HepG2 (cell line): ENCODE results near the gene ZNF503. TPM values are rescaled to one million over a fixed set of nuclear protein-coding genes. Genes with fewer than 3 reads are reported as not detected.

Source experiments
- EHMT2 ChIP-seq: fragments of 200-600 bp; sonication (generic); IDR thresholded peaks from 2 replicates; pipeline ENCODE4 v1.7.0; 2017; ENCODE audit warnings: antibody characterized with exemption, low read depth, low read length, borderline replicate concordance
- GRHL1 ChIP-seq: sonication (generic); formaldehyde crosslinking; conservative IDR thresholded peaks from 2 replicates; pipeline ENCODE4 v1.8.0; 2022; ENCODE audit warnings: missing genetic modification reagents
- MATR3 ChIP-seq: sonication (generic); formaldehyde crosslinking; IDR thresholded peaks from 2 replicates; pipeline ENCODE4 v1.4.0; 2020; ENCODE audit warnings: missing genetic modification reagents
- SNAPC4 ChIP-seq: sonication (generic); formaldehyde crosslinking; IDR thresholded peaks from 2 replicates; pipeline ENCODE4 v1.4.0; 2020; ENCODE audit warnings: mild to moderate bottlenecking, missing genetic modification reagents
- STAT6 ChIP-seq: sonication (generic); formaldehyde crosslinking; IDR thresholded peaks from 2 replicates; pipeline ENCODE4 v1.4.0; 2020; ENCODE audit warnings: missing genetic modification reagents, mild to moderate bottlenecking, borderline replicate concordance
- TOE1 ChIP-seq: sonication (generic); formaldehyde crosslinking; IDR thresholded peaks from 2 replicates; pipeline ENCODE4 v1.4.0; 2020; ENCODE audit warnings: mild to moderate bottlenecking, missing genetic modification reagents
- ZBTB46 ChIP-seq: sonication (generic); formaldehyde crosslinking; IDR thresholded peaks from 2 replicates; pipeline ENCODE4 v1.4.0; 2020; ENCODE audit warnings: mild to moderate bottlenecking, missing genetic modification reagents, borderline replicate concordance
- ZHX2 ChIP-seq, 2 experiments: sonication (generic) in 1 of 2; formaldehyde crosslinking in 1 of 2; IDR thresholded peaks; 2 replicates each; pipeline versions ENCODE4 v1.6.1 to v1.9.0; 2014 to 2022; ENCODE audit warnings: antibody characterized with exemption in 1 of 2, borderline replicate concordance in 1 of 2, inconsistent platforms in 1 of 2, low read depth in 1 of 2, missing genetic modification reagents in 1 of 2
- polyA plus RNA-seq, 8 experiments: library from polyadenylated mRNA; depleted of rRNA in 3 of 8; stranded (reverse) in 7 of 8; unstranded in 1 of 8; fragments of >200 nt; fragmentation: Illumina TruSeq in 4 of 8; extraction: Trizol in 4 of 8; gene quantifications; 2 replicates each; pipeline versions ENCODE4 v1.2.1 to v1.2.3, GENCODE V29; 2011 to 2016; ENCODE audit warnings: low read depth in 4 of 8, missing spikeins in 1 of 8, mixed read lengths in 1 of 8; ENCODE audit not compliant: insufficient read depth in 1 of 8
- total RNA-seq, 5 experiments: library from RNA; depleted of rRNA; stranded (reverse); fragments of >200 nt; fragmentation: Illumina TruSeq; extraction: Trizol; gene quantifications; 2 replicates each; pipeline ENCODE4 v1.2.3, GENCODE V29; 2016; ENCODE audit warnings: low read depth in 1 of 5

The ZNF503 gene
- total and polyA plus RNA-seq, 2 of the 13 experiments (the other 11 are each of a cell fraction or from before 2014, with no cell fraction given), result 2.7 to 8.3 TPM

GRCh38 chr10:75401569-75402485 is at the start of gene ZNF503 (continued):
- TF ChIP-seq ZHX2 (IDR thresholded peaks at IDR 0.05; ENCODE audit: low read depth) (0 out of 2 replicates have a peak, but pooled peaks have one; percentile 19), ZHX2 (CRISPR knock-in tag; IDR thresholded peaks at IDR 0.05; ENCODE audit: borderline replicate concordance) (no peak), GRHL1 (no peak), EHMT2 (no peak), ZBTB46 (no peak), SNAPC4 (CRISPR knock-in tag) (peak; percentile 52; the same call in 1 of the 2 replicates), STAT6 (CRISPR knock-in tag) (no peak), MATR3 (CRISPR knock-in tag) (no peak), TOE1 (no peak)
